Stomach (tissue), 9 donors: ENCODE measurements around the gene VPS13D. TPM values are rescaled to one million over a fixed set of nuclear protein-coding genes. Genes with fewer than 3 reads are reported as not detected.
A peak's percentile ranks its signal among the peaks of the same experiment; 100 is the strongest.

Experiments
- DNase-seq, 2 donors: peaks; one replicate each; pipeline versions ENCODE4 v3.0.0 to v3.0.0-alpha.2; 2013 to 2019
- H3K27ac ChIP-seq, 5 donors: fragments of 200-600 bp in 4 of 5; sonication (generic) in 4 of 5; one replicate each; pipeline ENCODE4 v1.5.1; 2013 to 2019; ENCODE audit warnings: mild to moderate bottlenecking in 1 of 5, moderate library complexity in 1 of 5
- H3K27me3 ChIP-seq, 3 donors: fragments of 200-600 bp; sonication (generic); one replicate each; pipeline ENCODE4 v1.5.1; 2017 to 2019; ENCODE audit warnings: mixed run types in 1 of 3
- H3K36me3 ChIP-seq, 4 donors: fragments of 200-600 bp; sonication (generic); 1 replicate in 3 of 4; 2 replicates in 1 of 4; pipeline ENCODE4 v1.5.1; 2016 to 2019
- H3K4me1 ChIP-seq, 4 donors: fragments of 200-600 bp; sonication (generic); one replicate each; pipeline ENCODE4 v1.5.1; 2016 to 2019
- H3K4me3 ChIP-seq, 4 donors: fragments of 200-600 bp; sonication (generic) in 3 of 4; one replicate each; pipeline ENCODE4 v1.5.1; 2016 to 2019; ENCODE audit warnings: mild to moderate bottlenecking in 1 of 4
- H3K9me3 ChIP-seq, 4 donors: fragments of 200-600 bp; sonication (generic); one replicate each; pipeline ENCODE4 v1.5.1; 2016 to 2019
- EP300 ChIP-seq: sonication (generic); formaldehyde crosslinking; IDR thresholded peaks from one replicate; pipeline ENCODE4 v1.6.1; 2017; ENCODE audit warnings: antibody characterized with exemption
- POLR2A ChIP-seq, 4 donors: fragments of 450-650 bp; IDR thresholded peaks; one replicate each; pipeline ENCODE4 v1.6.1; 2016; ENCODE audit warnings: antibody characterized with exemption in 4 of 4, control low read depth in 2 of 4, mild to moderate bottlenecking in 1 of 4, moderate library complexity in 1 of 4
- POLR2AphosphoS5 ChIP-seq, 3 donors: sonication (generic); formaldehyde crosslinking; IDR thresholded peaks; one replicate each; pipeline ENCODE4 v1.6.1; 2016; ENCODE audit warnings: antibody characterized with exemption in 3 of 3
- WGBS, 5 donors: extraction: QIAGEN DNeasy Blood & Tissue Kit in 3 of 5; methylation state at CpG; one replicate each; pipeline versions ENCODE4 v1.1.5 to v1.1.7; 2013 to 2018; 5-methylcytosine and 5-hydroxymethylcytosine counted together
- intact Hi-C: fragments of 100-400 bp; cut with DNase I; formaldehyde crosslinking; loops from one replicate; pipeline ENCODE4 v1.15.1; 2023; ENCODE audit warnings: low total_unique reads
- polyA plus RNA-seq, 3 donors: library from polyadenylated mRNA; stranded (reverse); fragments of 200-250 nt; gene quantifications; one replicate each; pipeline ENCODE4 v1.2.3, GENCODE V29; 2013
- total RNA-seq, 5 donors: library from RNA; depleted of rRNA; stranded (reverse); fragments of >200 nt; gene quantifications; one replicate each; pipeline versions ENCODE4 v1.1.0 to v1.2.3, GENCODE V29; 2014 to 2016
- TF ChIP-seq, protein P1 (sequence below), 7 experiments: fragments of 450-650 bp in 4 of 7; fragments of 200-600 bp in 3 of 7; sonication (generic) in 3 of 7; IDR thresholded peaks; one replicate each; pipeline ENCODE4 v1.5.1; 2016 to 2019; ENCODE audit warnings: antibody characterized with exemption in 7 of 7, control low read depth in 2 of 7, mild to moderate bottlenecking in 1 of 7
- donor health status: healthy with polysubstance abuse.
- donor health status: Bipolar disorder and iron deficiency.
- donor health status: healthy.

VPS13D gene
- total and polyA plus RNA-seq, 8 donors, result 6.7 to 106 (median 66.5) TPM

DNA sequence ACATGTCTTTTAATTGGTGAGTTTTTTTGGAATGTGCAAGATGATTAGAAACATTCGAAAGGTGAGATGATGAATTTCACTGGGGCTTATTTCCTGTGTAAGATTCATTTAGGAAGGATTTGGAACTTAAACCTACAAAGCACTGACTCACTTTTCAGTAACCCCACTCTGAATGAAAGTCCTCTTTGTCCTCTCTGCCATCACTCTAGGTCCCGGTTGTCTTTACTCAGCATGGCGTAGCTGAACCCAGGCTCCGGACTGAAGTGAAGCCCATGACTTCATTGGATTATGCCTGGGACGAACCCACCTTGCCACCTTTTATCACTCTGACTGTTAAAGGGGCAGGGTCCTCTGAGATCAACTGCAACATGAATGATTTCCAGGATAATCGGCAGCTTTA lies 139.4 kb downstream of the VPS13D start:
- intact Hi-C loops, result no loop called here
- no peaks in the 10 kb centered on the region for H3K27me3 ChIP-seq
- 86 to 93% (median 90%) methylated on average over 6 of the region's 6 CpGs for WGBS, 5 donors
- H3K9me3 ChIP-seq, result no peaks in the 10 kb centered on the region
- H3K4me3 ChIP-seq, result no peak overlapping the region
- H3K36me3 ChIP-seq, result peaks cover 21 to 77% (median 66%) of the 10 kb centered on the region in 4 donors
- no peak overlapping the region for H3K27ac ChIP-seq
- no peak for DNase-seq
- H3K4me1 ChIP-seq, result peaks cover 0 to 8% (median 0%) of the 10 kb centered on the region in 4 donors
- no peak for TF ChIP-seq EP300
- TF ChIP-seq POLR2AphosphoS5 (IDR thresholded peaks at IDR 0.05), result no peak
- no peak for TF ChIP-seq POLR2A (IDR thresholded peaks at IDR 0.05)
- TF ChIP-seq, protein P1, sequence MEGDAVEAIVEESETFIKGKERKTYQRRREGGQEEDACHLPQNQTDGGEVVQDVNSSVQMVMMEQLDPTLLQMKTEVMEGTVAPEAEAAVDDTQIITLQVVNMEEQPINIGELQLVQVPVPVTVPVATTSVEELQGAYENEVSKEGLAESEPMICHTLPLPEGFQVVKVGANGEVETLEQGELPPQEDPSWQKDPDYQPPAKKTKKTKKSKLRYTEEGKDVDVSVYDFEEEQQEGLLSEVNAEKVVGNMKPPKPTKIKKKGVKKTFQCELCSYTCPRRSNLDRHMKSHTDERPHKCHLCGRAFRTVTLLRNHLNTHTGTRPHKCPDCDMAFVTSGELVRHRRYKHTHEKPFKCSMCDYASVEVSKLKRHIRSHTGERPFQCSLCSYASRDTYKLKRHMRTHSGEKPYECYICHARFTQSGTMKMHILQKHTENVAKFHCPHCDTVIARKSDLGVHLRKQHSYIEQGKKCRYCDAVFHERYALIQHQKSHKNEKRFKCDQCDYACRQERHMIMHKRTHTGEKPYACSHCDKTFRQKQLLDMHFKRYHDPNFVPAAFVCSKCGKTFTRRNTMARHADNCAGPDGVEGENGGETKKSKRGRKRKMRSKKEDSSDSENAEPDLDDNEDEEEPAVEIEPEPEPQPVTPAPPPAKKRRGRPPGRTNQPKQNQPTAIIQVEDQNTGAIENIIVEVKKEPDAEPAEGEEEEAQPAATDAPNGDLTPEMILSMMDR (IDR thresholded peaks at IDR 0.05), result no peak

DNA sequence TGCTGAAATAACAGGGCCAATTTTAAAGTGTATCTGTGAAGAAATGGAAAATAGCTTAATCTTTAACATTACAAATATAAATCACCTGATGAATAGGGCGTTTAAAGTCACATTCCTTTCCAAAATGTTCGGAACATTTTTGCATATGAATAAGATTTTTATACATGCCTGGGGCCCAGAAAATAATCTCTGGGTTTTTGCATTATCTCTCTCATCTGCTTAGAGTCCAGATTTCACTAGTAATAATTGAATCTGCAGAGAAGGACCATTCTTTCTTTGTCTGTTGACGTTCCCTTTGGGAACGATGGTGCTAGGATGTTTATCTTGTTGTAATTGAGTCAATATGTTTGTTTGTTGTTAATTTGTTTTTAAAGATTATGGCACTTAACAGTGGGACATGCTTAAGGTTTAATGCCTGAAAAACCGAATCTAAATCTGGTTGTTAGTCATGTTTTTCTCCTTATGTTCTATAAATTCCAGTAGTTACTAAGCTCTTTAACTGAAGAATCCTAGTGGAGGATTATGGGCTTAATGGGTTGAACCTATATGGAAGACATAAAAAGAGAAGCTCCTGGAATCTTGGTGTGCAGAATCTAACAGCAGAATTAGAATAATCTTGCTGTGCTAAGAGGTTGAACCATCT lies 140.6 kb downstream of the VPS13D start:
- WGBS, 5 donors, result 50 to 71% (median 64%) methylated on average over 5 of the region's 5 CpGs
- no peak overlapping the region for H3K4me3 ChIP-seq
- peaks cover 26 to 83% (median 69%) of the 10 kb centered on the region in 4 donors for H3K36me3 ChIP-seq
- no peak for TF ChIP-seq EP300
- TF ChIP-seq POLR2A (IDR thresholded peaks at IDR 0.05), result no peak
- TF ChIP-seq POLR2AphosphoS5 (IDR thresholded peaks at IDR 0.05), result no peak
- TF ChIP-seq, protein P1 (IDR thresholded peaks at IDR 0.05), result no peak
- H3K4me1 ChIP-seq, result peaks cover 0 to 8% (median 0%) of the 10 kb centered on the region in 4 donors
- no peaks in the 10 kb centered on the region for H3K9me3 ChIP-seq
- no peaks in the 10 kb centered on the region for H3K27me3 ChIP-seq
- peak in 1 of 2 donors; percentile 7 for DNase-seq
- intact Hi-C loops, result no loop called here
- no peak overlapping the region for H3K27ac ChIP-seq

DNA sequence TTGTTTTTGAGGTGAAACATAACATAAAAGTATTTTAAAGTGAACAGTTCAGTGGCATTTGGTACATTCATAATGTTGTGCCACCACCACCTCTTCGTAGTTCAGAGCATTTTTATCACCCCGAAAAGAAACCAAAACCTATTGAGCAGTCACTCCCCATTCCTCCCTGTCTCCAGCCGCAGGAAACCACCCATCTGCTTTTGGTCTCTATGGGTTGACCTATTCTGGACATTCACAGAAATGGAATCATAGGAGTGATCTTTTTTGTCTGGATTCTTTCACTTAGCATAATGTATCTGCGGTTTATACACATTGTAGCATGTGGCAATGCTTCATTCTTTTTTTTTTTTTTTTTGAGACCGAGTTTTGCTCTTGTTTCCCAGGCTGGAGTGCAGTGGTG lies 141.2 kb downstream of the VPS13D start:
- DNase-seq, result no peak
- no peak overlapping the region for H3K4me3 ChIP-seq
- H3K27ac ChIP-seq, result no peak overlapping the region
- WGBS, 5 donors, result 87 to 95% (median 93%) methylated on average over 5 of the region's 5 CpGs
- intact Hi-C loops, result no loop called here
- no peak for TF ChIP-seq POLR2AphosphoS5 (IDR thresholded peaks at IDR 0.05)
- TF ChIP-seq, protein P1 (IDR thresholded peaks at IDR 0.05), result no peak
- TF ChIP-seq EP300, result no peak
- no peak for TF ChIP-seq POLR2A (IDR thresholded peaks at IDR 0.05)
- peaks cover 26 to 87% (median 70%) of the 10 kb centered on the region in 4 donors for H3K36me3 ChIP-seq
- no peaks in the 10 kb centered on the region for H3K27me3 ChIP-seq
- peaks cover 0 to 12% (median 5%) of the 10 kb centered on the region in 4 donors for H3K4me1 ChIP-seq
- no peaks in the 10 kb centered on the region for H3K9me3 ChIP-seq

DNA sequence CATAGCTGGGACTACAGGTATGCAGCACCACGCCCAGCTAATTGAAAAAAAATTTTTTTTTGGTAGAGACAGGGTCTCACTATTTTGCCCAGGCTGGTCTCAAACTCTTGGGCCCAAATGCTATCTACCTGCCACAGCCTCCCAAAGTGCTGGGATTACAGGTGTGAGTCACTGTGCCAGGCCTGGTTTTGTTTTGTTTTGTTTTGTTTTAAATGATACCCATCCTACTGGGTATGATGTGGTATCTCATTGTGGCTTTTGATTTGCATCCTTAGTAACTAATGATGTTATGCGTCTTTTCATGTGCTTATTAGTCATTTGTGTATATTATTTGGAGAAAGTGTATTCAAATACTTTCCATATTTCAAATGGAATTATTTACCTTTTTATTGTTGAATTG lies 142.3 kb downstream of the VPS13D start:
- intact Hi-C loops, result no loop called here
- DNase-seq, result no peak
- Histone ChIP-seq H3K27ac (no peak overlapping the region), H3K4me3 (no peak overlapping the region), H3K4me1 (peaks cover 5 to 18% (median 12%) of the 10 kb centered on the region in 4 donors), H3K9me3 (no peaks in the 10 kb centered on the region), H3K36me3 (peaks cover 26 to 76% (median 69%) of the 10 kb centered on the region in 4 donors), H3K27me3 (no peaks in the 10 kb centered on the region)
- TF ChIP-seq EP300 (no peak), POLR2AphosphoS5 (IDR thresholded peaks at IDR 0.05) (no peak), POLR2A (IDR thresholded peaks at IDR 0.05) (no peak)
- TF ChIP-seq, protein P1 (IDR thresholded peaks at IDR 0.05), result no peak
- 85 to 97% (median 95%) methylated on average over 2 of the region's 2 CpGs for WGBS, 5 donors
